HCT116 (cell line): ENCODE results near the gene CACNA1A.

Experiments used
- CBX3 ChIP-seq: IDR thresholded peaks from 2 replicates; pipeline ENCODE4 v1.6.1; 2012; ENCODE audit warnings: low read depth
- EZH2 ChIP-seq: fragments of 200-600 bp; sonication (generic); IDR thresholded peaks from 2 replicates; pipeline ENCODE4 v1.6.1; 2017; ENCODE audit warnings: antibody characterized with exemption, mixed run types
- POLR2A ChIP-seq: IDR thresholded peaks from 2 replicates; pipeline ENCODE4 v1.7.0; 2011; ENCODE audit warnings: borderline replicate concordance; ENCODE audit not compliant: insufficient read depth, insufficient read length; ENCODE audit errors: extremely low read depth
- RAD21 ChIP-seq: IDR thresholded peaks from 2 replicates; pipeline ENCODE4 v1.6.1; 2012; ENCODE audit warnings: low read depth, mild to moderate bottlenecking
- YY1 ChIP-seq: IDR thresholded peaks from 2 replicates; pipeline ENCODE4 v1.6.1; 2011; ENCODE audit warnings: low read length, low read depth, moderate library complexity, mild to moderate bottlenecking; ENCODE audit not compliant: insufficient replicate concordance; ENCODE audit errors: extremely low read depth
- ZNF274 ChIP-seq: fragments of 200-500 bp; sonication (Bioruptor generic); IDR thresholded peaks from 2 replicates; pipeline ENCODE4 v1.6.1; 2014; ENCODE audit warnings: mild to moderate bottlenecking, low read depth, low read length, inconsistent platforms
- TF ChIP-seq, protein P1 (sequence below): IDR thresholded peaks from 2 replicates; pipeline ENCODE4 v1.6.1; 2012
- TF ChIP-seq, protein P2 (sequence below), 3 experiments: fragments of 200-600 bp in 1 of 3; sonication (generic) in 1 of 3; IDR thresholded peaks in 2 of 3; conservative IDR thresholded peaks in 1 of 3; 2 replicates each; pipeline ENCODE4 v1.5.1; 2012 to 2017; ENCODE audit warnings: low read depth in 2 of 3, low read length in 2 of 3, antibody characterized with exemption in 1 of 3, borderline replicate concordance in 1 of 3, control low read depth in 1 of 3, mild to moderate bottlenecking in 1 of 3, mixed read lengths in 1 of 3, mixed run types in 1 of 3, moderate library complexity in 1 of 3; ENCODE audit not compliant: insufficient read depth in 1 of 3
- TF ChIP-seq, protein P3 (sequence below): IDR thresholded peaks from 2 replicates; pipeline ENCODE4 v1.6.1; 2011; ENCODE audit warnings: mild to moderate bottlenecking, low read length, moderate library complexity; ENCODE audit not compliant: insufficient replicate concordance; ENCODE audit errors: extremely low read depth
- TF ChIP-seq, protein P4 (sequence below): IDR thresholded peaks from 2 replicates; pipeline ENCODE4 v1.6.1; 2012; ENCODE audit warnings: low read depth

DNA sequence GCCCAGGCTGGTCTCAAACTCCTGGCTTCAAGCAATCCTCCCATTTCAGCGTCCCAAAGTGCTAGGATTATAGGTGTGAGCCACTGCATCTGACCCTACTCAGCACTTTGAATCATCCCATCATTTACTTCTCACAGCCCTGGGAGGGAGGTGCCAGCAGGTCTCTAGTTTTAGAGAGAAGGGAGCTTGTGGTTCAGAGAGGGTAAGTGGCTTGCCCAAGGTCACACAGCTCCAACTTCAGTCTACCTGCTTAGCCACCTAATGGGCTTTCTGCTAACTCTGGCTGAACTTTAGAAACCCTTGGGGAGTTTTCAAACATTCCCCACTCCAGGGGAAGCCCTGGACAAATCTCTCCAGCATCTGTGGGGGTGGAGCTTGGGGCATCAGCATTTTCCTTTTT lies 18.3 kb downstream of the CACNA1A start:
- TF ChIP-seq, protein P1, sequence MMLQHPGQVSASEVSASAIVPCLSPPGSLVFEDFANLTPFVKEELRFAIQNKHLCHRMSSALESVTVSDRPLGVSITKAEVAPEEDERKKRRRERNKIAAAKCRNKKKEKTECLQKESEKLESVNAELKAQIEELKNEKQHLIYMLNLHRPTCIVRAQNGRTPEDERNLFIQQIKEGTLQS, result no peak
- no peak for TF ChIP-seq RAD21
- TF ChIP-seq, protein P2, sequence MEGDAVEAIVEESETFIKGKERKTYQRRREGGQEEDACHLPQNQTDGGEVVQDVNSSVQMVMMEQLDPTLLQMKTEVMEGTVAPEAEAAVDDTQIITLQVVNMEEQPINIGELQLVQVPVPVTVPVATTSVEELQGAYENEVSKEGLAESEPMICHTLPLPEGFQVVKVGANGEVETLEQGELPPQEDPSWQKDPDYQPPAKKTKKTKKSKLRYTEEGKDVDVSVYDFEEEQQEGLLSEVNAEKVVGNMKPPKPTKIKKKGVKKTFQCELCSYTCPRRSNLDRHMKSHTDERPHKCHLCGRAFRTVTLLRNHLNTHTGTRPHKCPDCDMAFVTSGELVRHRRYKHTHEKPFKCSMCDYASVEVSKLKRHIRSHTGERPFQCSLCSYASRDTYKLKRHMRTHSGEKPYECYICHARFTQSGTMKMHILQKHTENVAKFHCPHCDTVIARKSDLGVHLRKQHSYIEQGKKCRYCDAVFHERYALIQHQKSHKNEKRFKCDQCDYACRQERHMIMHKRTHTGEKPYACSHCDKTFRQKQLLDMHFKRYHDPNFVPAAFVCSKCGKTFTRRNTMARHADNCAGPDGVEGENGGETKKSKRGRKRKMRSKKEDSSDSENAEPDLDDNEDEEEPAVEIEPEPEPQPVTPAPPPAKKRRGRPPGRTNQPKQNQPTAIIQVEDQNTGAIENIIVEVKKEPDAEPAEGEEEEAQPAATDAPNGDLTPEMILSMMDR (IDR thresholded peaks at IDR 0.05 in 2 of 3, conservative IDR thresholded peaks at IDR 0.05 in 1 of 3; ENCODE audit: borderline replicate concordance in 1 of 3, insufficient read depth in 1 of 3, low read depth in 2 of 3, low read length in 2 of 3), result no peak
- TF ChIP-seq, protein P3, sequence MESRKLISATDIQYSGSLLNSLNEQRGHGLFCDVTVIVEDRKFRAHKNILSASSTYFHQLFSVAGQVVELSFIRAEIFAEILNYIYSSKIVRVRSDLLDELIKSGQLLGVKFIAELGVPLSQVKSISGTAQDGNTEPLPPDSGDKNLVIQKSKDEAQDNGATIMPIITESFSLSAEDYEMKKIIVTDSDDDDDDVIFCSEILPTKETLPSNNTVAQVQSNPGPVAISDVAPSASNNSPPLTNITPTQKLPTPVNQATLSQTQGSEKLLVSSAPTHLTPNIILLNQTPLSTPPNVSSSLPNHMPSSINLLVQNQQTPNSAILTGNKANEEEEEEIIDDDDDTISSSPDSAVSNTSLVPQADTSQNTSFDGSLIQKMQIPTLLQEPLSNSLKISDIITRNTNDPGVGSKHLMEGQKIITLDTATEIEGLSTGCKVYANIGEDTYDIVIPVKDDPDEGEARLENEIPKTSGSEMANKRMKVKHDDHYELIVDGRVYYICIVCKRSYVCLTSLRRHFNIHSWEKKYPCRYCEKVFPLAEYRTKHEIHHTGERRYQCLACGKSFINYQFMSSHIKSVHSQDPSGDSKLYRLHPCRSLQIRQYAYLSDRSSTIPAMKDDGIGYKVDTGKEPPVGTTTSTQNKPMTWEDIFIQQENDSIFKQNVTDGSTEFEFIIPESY, result no peak
- TF ChIP-seq ZNF274, result no peak
- TF ChIP-seq CBX3, result no peak
- no peak for TF ChIP-seq EZH2
- no peak for TF ChIP-seq YY1
- no peak for TF ChIP-seq POLR2A
- TF ChIP-seq, protein P4, sequence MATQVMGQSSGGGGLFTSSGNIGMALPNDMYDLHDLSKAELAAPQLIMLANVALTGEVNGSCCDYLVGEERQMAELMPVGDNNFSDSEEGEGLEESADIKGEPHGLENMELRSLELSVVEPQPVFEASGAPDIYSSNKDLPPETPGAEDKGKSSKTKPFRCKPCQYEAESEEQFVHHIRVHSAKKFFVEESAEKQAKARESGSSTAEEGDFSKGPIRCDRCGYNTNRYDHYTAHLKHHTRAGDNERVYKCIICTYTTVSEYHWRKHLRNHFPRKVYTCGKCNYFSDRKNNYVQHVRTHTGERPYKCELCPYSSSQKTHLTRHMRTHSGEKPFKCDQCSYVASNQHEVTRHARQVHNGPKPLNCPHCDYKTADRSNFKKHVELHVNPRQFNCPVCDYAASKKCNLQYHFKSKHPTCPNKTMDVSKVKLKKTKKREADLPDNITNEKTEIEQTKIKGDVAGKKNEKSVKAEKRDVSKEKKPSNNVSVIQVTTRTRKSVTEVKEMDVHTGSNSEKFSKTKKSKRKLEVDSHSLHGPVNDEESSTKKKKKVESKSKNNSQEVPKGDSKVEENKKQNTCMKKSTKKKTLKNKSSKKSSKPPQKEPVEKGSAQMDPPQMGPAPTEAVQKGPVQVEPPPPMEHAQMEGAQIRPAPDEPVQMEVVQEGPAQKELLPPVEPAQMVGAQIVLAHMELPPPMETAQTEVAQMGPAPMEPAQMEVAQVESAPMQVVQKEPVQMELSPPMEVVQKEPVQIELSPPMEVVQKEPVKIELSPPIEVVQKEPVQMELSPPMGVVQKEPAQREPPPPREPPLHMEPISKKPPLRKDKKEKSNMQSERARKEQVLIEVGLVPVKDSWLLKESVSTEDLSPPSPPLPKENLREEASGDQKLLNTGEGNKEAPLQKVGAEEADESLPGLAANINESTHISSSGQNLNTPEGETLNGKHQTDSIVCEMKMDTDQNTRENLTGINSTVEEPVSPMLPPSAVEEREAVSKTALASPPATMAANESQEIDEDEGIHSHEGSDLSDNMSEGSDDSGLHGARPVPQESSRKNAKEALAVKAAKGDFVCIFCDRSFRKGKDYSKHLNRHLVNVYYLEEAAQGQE, result no peak
